Mammary epithelial cell (primary cell): Measurements from ENCODE around the gene KRT35.

Experiments
- EZH2 ChIP-seq: IDR thresholded peaks from 2 replicates; pipeline ENCODE4 v1.6.1; 2012; ENCODE audit warnings: low read length, inconsistent platforms, borderline replicate concordance
- TF ChIP-seq, protein P1 (sequence below), 2 donors: IDR thresholded peaks in 1 of 2; conservative IDR thresholded peaks in 1 of 2; 2 replicates each; pipeline ENCODE4 v1.5.1; 2011 to 2012; ENCODE audit warnings: inconsistent platforms in 2 of 2, low read length in 2 of 2, mild to moderate bottlenecking in 2 of 2, control low read depth in 1 of 2, low read depth in 1 of 2; ENCODE audit not compliant: insufficient read depth in 1 of 2; ENCODE audit errors: extremely low read depth in 1 of 2

DNA sequence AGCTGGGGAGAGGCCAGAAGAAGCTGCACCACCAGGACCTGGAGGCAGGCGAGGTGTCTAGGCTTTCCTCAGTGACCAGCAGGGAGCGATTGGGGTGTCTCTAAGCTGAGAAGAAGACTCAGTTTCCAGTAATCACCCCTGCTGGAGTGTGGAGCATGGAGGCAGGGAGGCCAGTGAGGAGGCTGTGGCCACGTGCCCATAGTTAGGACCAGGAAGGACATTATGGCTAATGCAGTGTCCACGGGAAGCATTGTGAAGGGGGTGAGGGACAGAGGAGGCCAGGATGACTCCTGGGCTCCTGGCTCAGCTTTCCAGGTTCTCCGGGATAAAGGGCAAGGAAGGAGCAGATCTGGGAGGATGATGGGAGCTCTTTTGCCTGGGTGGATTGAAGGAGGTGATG is 18.8 kb upstream of the KRT35 start:
- TF ChIP-seq, protein P1, sequence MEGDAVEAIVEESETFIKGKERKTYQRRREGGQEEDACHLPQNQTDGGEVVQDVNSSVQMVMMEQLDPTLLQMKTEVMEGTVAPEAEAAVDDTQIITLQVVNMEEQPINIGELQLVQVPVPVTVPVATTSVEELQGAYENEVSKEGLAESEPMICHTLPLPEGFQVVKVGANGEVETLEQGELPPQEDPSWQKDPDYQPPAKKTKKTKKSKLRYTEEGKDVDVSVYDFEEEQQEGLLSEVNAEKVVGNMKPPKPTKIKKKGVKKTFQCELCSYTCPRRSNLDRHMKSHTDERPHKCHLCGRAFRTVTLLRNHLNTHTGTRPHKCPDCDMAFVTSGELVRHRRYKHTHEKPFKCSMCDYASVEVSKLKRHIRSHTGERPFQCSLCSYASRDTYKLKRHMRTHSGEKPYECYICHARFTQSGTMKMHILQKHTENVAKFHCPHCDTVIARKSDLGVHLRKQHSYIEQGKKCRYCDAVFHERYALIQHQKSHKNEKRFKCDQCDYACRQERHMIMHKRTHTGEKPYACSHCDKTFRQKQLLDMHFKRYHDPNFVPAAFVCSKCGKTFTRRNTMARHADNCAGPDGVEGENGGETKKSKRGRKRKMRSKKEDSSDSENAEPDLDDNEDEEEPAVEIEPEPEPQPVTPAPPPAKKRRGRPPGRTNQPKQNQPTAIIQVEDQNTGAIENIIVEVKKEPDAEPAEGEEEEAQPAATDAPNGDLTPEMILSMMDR (conservative IDR thresholded peaks at IDR 0.05 in 1 of 2, IDR thresholded peaks at IDR 0.05 in 1 of 2; ENCODE audit: extremely low read depth in 1 of 2, insufficient read depth in 1 of 2, low read depth in 1 of 2, low read length in 2 of 2) = no peak
- no peak for TF ChIP-seq EZH2
